ENCODE data around the gene CREG2.

- no peak for TF ChIP-seq PATZ1 (CRISPR knock-in tag; IDR thresholded peaks at IDR 0.05; ENCODE audit: borderline replicate concordance)
- no peak for TF ChIP-seq POU6F1 (CRISPR knock-in tag; IDR thresholded peaks at IDR 0.05; ENCODE audit: borderline replicate concordance, low read depth)
- TF ChIP-seq CSDC2 (CRISPR knock-in tag; IDR thresholded peaks at IDR 0.05): no peak
- no peak for TF ChIP-seq CREB5 (CRISPR knock-in tag; IDR thresholded peaks at IDR 0.05; ENCODE audit: low read depth)
- no peak for TF ChIP-seq ZFP3 (CRISPR knock-in tag; IDR thresholded peaks at IDR 0.05)
- TF ChIP-seq OSR1 (CRISPR knock-in tag; IDR thresholded peaks at IDR 0.05): no peak
Measured at GRCh38 chr2:101330253-101330933, 56.9 kb downstream of the CREG2 start.

Measured in SK-N-SH treated with all-trans-retinoic acid at 6 μM for 48 hours (cell line).